Measurements from ENCODE around the gene NHS.

Gene NHS

GRCh38 chrX:17376431-17377077 lies 1.6 kb downstream of the NHS start:
- peak; percentile 13 for DNase-seq (ENCODE audit: low read depth)
- no peak for TF ChIP-seq CTCF (conservative IDR thresholded peaks at IDR 0.05; ENCODE audit: control insufficient read depth, insufficient read depth, low read depth, low read length)
- H3K4me3 ChIP-seq (ENCODE audit: control insufficient read depth, low read depth, low read length), result peak overlapping the region; percentile 47

GRCh38 chrX:17377091-17377717 lies 2.2 kb downstream of the NHS start:
- no peak for TF ChIP-seq CTCF (conservative IDR thresholded peaks at IDR 0.05; ENCODE audit: control insufficient read depth, insufficient read depth, low read depth, low read length)
- DNase-seq (ENCODE audit: low read depth), result peak; percentile 53
- peak overlapping the region; percentile 47 for H3K4me3 ChIP-seq (ENCODE audit: control insufficient read depth, low read depth, low read length)

- DNase-seq (ENCODE audit: low read depth), result peak; percentile 2
- TF ChIP-seq CTCF (conservative IDR thresholded peaks at IDR 0.05; ENCODE audit: control insufficient read depth, insufficient read depth, low read depth, low read length), result no peak
- H3K4me3 ChIP-seq (ENCODE audit: control insufficient read depth, low read depth, low read length), result no peak overlapping the region
Measured at GRCh38 chrX:17377795-17378194, 2.8 kb downstream of the NHS start.

- TF ChIP-seq CTCF (conservative IDR thresholded peaks at IDR 0.05; ENCODE audit: control insufficient read depth, insufficient read depth, low read depth, low read length), result no peak
- DNase-seq (ENCODE audit: low read depth), result no peak
- no peak overlapping the region for H3K4me3 ChIP-seq (ENCODE audit: control insufficient read depth, low read depth, low read length)
Measured at GRCh38 chrX:17380221-17380620, 5.2 kb downstream of the NHS start.

GRCh38 chrX:17390419-17390850 lies 15.4 kb downstream of the NHS start:
- H3K4me3 ChIP-seq (ENCODE audit: control insufficient read depth, low read depth, low read length), result no peak overlapping the region
- no peak for DNase-seq (ENCODE audit: low read depth)
- no peak for TF ChIP-seq CTCF (conservative IDR thresholded peaks at IDR 0.05; ENCODE audit: control insufficient read depth, insufficient read depth, low read depth, low read length)

GRCh38 chrX:17395154-17395553 lies 20.2 kb downstream of the NHS start:
- TF ChIP-seq CTCF (conservative IDR thresholded peaks at IDR 0.05; ENCODE audit: control insufficient read depth, insufficient read depth, low read depth, low read length), result no peak
- peak; percentile 51 for DNase-seq (ENCODE audit: low read depth)
- H3K4me3 ChIP-seq (ENCODE audit: control insufficient read depth, low read depth, low read length), result no peak overlapping the region

Measured in fibroblast of mammary gland (primary cell).